ENCODE data around the gene TRIM41. TPM values are rescaled to one million over a fixed set of nuclear protein-coding genes. Genes with fewer than 3 reads are reported as not detected.

Gene TRIM41
- total RNA-seq, 2 donors from 2014 or later, result 27.1 to 30.8 TPM

- no peak for ATAC-seq (replicated peaks)
- Mint-ChIP-seq H3K27ac (peak overlapping the region; percentile 80), H3K4me1 (peaks cover 24% of the 10 kb centered on the region), H3K36me3 (ENCODE audit: low read depth) (peaks cover 97% of the 10 kb centered on the region), H3K4me3 (peak overlapping the region; percentile 85), H3K9me3 (no peaks in the 10 kb centered on the region), H3K27me3 (no peaks in the 10 kb centered on the region)
Observed at GRCh38 chr5:181239062-181239663, 16.1 kb downstream of the TRIM41 start.

GRCh38 chr5:181241393-181241975, 18.4 kb downstream of the TRIM41 start:
- H3K36me3 Mint-ChIP-seq (ENCODE audit: low read depth), result peaks cover 84% of the 10 kb centered on the region
- no peaks in the 10 kb centered on the region for H3K9me3 Mint-ChIP-seq
- no peaks in the 10 kb centered on the region for H3K27me3 Mint-ChIP-seq
- ATAC-seq (replicated peaks), result peak; percentile 72
- H3K27ac Mint-ChIP-seq, result peak overlapping the region; percentile 99
- peak overlapping the region; percentile 85 for H3K4me3 Mint-ChIP-seq
- peaks cover 33% of the 10 kb centered on the region for H3K4me1 Mint-ChIP-seq

- H3K36me3 Mint-ChIP-seq (ENCODE audit: low read depth), result peaks cover 80% of the 10 kb centered on the region
- H3K9me3 Mint-ChIP-seq, result no peaks in the 10 kb centered on the region
- ATAC-seq (replicated peaks), result no peak
- peaks cover 33% of the 10 kb centered on the region for H3K4me1 Mint-ChIP-seq
- peak overlapping the region; percentile 85 for H3K4me3 Mint-ChIP-seq
- H3K27ac Mint-ChIP-seq, result peak overlapping the region; percentile 99
- H3K27me3 Mint-ChIP-seq, result no peaks in the 10 kb centered on the region
Observed at GRCh38 chr5:181242031-181242451, 19.0 kb downstream of the TRIM41 start.

GRCh38 chr5:181243018-181243563, 20.0 kb downstream of the TRIM41 start:
- H3K27ac Mint-ChIP-seq, result peak overlapping the region; percentile 99
- peak; percentile 1 for ATAC-seq (replicated peaks)
- H3K4me1 Mint-ChIP-seq, result peaks cover 33% of the 10 kb centered on the region

GRCh38 chr5:181243564-181244343, 20.7 kb downstream of the TRIM41 start, which contains the start of gene RACK1:
Gene RACK1, minus strand, starts transcription at chr5:181243906. Its CDS starts 106 bp downstream, at chr5:181243800.
- ATAC-seq (replicated peaks), result peak; percentile 68
- H3K4me3 Mint-ChIP-seq, result peak within 1 kb of the TSS; percentile 85
- H3K27ac Mint-ChIP-seq, result peak within 1 kb of the TSS; percentile 99
- peaks cover 80% of the 10 kb centered on the region for H3K36me3 Mint-ChIP-seq (ENCODE audit: low read depth)
- H3K9me3 Mint-ChIP-seq, result no peaks in the 10 kb centered on the region
- peaks cover 34% of the 10 kb centered on the region for H3K4me1 Mint-ChIP-seq
- no peaks in the 10 kb centered on the region for H3K27me3 Mint-ChIP-seq

More at GRCh38 chr5:181243018-181243563, 20.0 kb downstream of the TRIM41 start:
- Mint-ChIP-seq H3K36me3 (ENCODE audit: low read depth) (peaks cover 80% of the 10 kb centered on the region), H3K4me3 (peak overlapping the region; percentile 85), H3K27me3 (no peaks in the 10 kb centered on the region), H3K9me3 (no peaks in the 10 kb centered on the region)

GRCh38 chr5:181245427-181246275, 22.6 kb downstream of the TRIM41 start:
- Mint-ChIP-seq H3K9me3 (no peaks in the 10 kb centered on the region), H3K4me3 (peak overlapping the region; percentile 85), H3K27me3 (no peaks in the 10 kb centered on the region), H3K27ac (peak overlapping the region; percentile 99), H3K36me3 (ENCODE audit: low read depth) (peaks cover 80% of the 10 kb centered on the region), H3K4me1 (peaks cover 34% of the 10 kb centered on the region)
- ATAC-seq (replicated peaks), result no peak

- H3K36me3 Mint-ChIP-seq (ENCODE audit: low read depth), result peaks cover 80% of the 10 kb centered on the region
Observed at GRCh38 chr5:181246276-181247049, 23.4 kb downstream of the TRIM41 start.

GRCh38 chr5:181248277-181248676, 25.2 kb downstream of the TRIM41 start:
- peak overlapping the region; percentile 85 for H3K4me3 Mint-ChIP-seq
- no peaks in the 10 kb centered on the region for H3K9me3 Mint-ChIP-seq
- no peaks in the 10 kb centered on the region for H3K27me3 Mint-ChIP-seq
- H3K4me1 Mint-ChIP-seq, result peaks cover 32% of the 10 kb centered on the region
- no peak for ATAC-seq (replicated peaks)
- H3K36me3 Mint-ChIP-seq (ENCODE audit: low read depth), result peaks cover 77% of the 10 kb centered on the region
- peak overlapping the region; percentile 99 for H3K27ac Mint-ChIP-seq

More at GRCh38 chr5:181246276-181247049, 23.4 kb downstream of the TRIM41 start:
- Mint-ChIP-seq H3K27ac (peak overlapping the region; percentile 99), H3K4me3 (peak overlapping the region; percentile 85), H3K9me3 (no peaks in the 10 kb centered on the region), H3K4me1 (peaks cover 36% of the 10 kb centered on the region), H3K27me3 (no peaks in the 10 kb centered on the region)
- ATAC-seq (replicated peaks), result peak; percentile 67

GRCh38 chr5:181255276-181255675, 32.2 kb downstream of the TRIM41 start:
- no peak for ATAC-seq (replicated peaks)
- H3K9me3 Mint-ChIP-seq, result no peaks in the 10 kb centered on the region
- no peak overlapping the region for H3K27ac Mint-ChIP-seq
- no peaks in the 10 kb centered on the region for H3K27me3 Mint-ChIP-seq
- H3K4me1 Mint-ChIP-seq, result peaks cover 43% of the 10 kb centered on the region
- peak overlapping the region; percentile 93 for H3K4me3 Mint-ChIP-seq
- peaks cover 82% of the 10 kb centered on the region for H3K36me3 Mint-ChIP-seq (ENCODE audit: low read depth)

- H3K36me3 Mint-ChIP-seq (ENCODE audit: low read depth), result peaks cover 82% of the 10 kb centered on the region
- H3K9me3 Mint-ChIP-seq, result no peaks in the 10 kb centered on the region
- H3K4me1 Mint-ChIP-seq, result peaks cover 39% of the 10 kb centered on the region
- H3K27me3 Mint-ChIP-seq, result no peaks in the 10 kb centered on the region
- no peak overlapping the region for H3K27ac Mint-ChIP-seq
- ATAC-seq (replicated peaks), result no peak
- peak overlapping the region; percentile 93 for H3K4me3 Mint-ChIP-seq
Observed at GRCh38 chr5:181255836-181256578, 32.9 kb downstream of the TRIM41 start.

- Mint-ChIP-seq H3K27me3 (no peaks in the 10 kb centered on the region), H3K4me1 (peaks cover 32% of the 10 kb centered on the region), H3K9me3 (no peaks in the 10 kb centered on the region), H3K4me3 (peak overlapping the region; percentile 93), H3K27ac (peak overlapping the region; percentile 92), H3K36me3 (ENCODE audit: low read depth) (peaks cover 62% of the 10 kb centered on the region)
- ATAC-seq (replicated peaks), result no peak
Observed at GRCh38 chr5:181258576-181258975, 35.5 kb downstream of the TRIM41 start.

- ATAC-seq (replicated peaks), result no peak
- Mint-ChIP-seq H3K9me3 (no peaks in the 10 kb centered on the region), H3K27ac (peak overlapping the region; percentile 92), H3K27me3 (no peaks in the 10 kb centered on the region), H3K4me1 (peaks cover 32% of the 10 kb centered on the region), H3K4me3 (peak overlapping the region; percentile 93), H3K36me3 (ENCODE audit: low read depth) (peaks cover 67% of the 10 kb centered on the region)
Observed at GRCh38 chr5:181259283-181259682, 36.2 kb downstream of the TRIM41 start.

Data from activated T-helper 17 cell treated with anti-CD3 and anti-CD28 coated beads, Interleukin-2, amount 50 U/mL, for 72 hours (primary cell).